HEK293T (cell line): ENCODE data around the gene ISCA1.

Experiments used
- ARNT ChIP-seq: fragments of 450-650 bp; IDR thresholded peaks from 2 replicates; pipeline ENCODE4 v1.6.1; 2017; ENCODE audit warnings: mild to moderate bottlenecking
- BHLHE40 ChIP-seq: fragments of 450-650 bp; IDR thresholded peaks from 2 replicates; pipeline ENCODE4 v1.6.1; 2016; ENCODE audit warnings: mild to moderate bottlenecking, moderate library complexity, borderline replicate concordance
- CTBP1 ChIP-seq: fragments of 450-650 bp; IDR thresholded peaks from 2 replicates; pipeline ENCODE4 v1.6.1; 2016; ENCODE audit warnings: borderline replicate concordance
- ELF4 ChIP-seq: fragments of 450-650 bp; IDR thresholded peaks from 2 replicates; pipeline ENCODE4 v1.6.1; 2017; ENCODE audit warnings: antibody characterized with exemption
- FOXA1 ChIP-seq: fragments of 450-650 bp; IDR thresholded peaks from 2 replicates; pipeline ENCODE4 v1.6.1; 2016; ENCODE audit warnings: mild to moderate bottlenecking
- FOXK2 ChIP-seq: fragments of 450-650 bp; IDR thresholded peaks from 2 replicates; pipeline ENCODE4 v1.6.1; 2016; ENCODE audit warnings: mild to moderate bottlenecking
- FOXM1 ChIP-seq: fragments of 450-650 bp; IDR thresholded peaks from 2 replicates; pipeline ENCODE4 v1.6.1; 2017; ENCODE audit warnings: mild to moderate bottlenecking, borderline replicate concordance
- HDGF ChIP-seq: fragments of 450-650 bp; IDR thresholded peaks from 2 replicates; pipeline ENCODE4 v1.6.1; 2017; ENCODE audit warnings: antibody characterized with exemption, borderline replicate concordance
- PKNOX1 ChIP-seq: fragments of 450-650 bp; IDR thresholded peaks from 2 replicates; pipeline ENCODE4 v1.6.1; 2016
- SP1 ChIP-seq: fragments of 450-650 bp; IDR thresholded peaks from 2 replicates; pipeline ENCODE4 v1.6.1; 2017
- SUZ12 ChIP-seq: fragments of 450-650 bp; IDR thresholded peaks from 2 replicates; pipeline ENCODE4 v1.6.1; 2016; ENCODE audit warnings: mild to moderate bottlenecking
- TARDBP ChIP-seq: fragments of 450-650 bp; IDR thresholded peaks from 2 replicates; pipeline ENCODE4 v1.6.1; 2016
- ZNF384 ChIP-seq: fragments of 450-650 bp; IDR thresholded peaks from 2 replicates; pipeline ENCODE4 v1.6.1; 2016

DNA sequence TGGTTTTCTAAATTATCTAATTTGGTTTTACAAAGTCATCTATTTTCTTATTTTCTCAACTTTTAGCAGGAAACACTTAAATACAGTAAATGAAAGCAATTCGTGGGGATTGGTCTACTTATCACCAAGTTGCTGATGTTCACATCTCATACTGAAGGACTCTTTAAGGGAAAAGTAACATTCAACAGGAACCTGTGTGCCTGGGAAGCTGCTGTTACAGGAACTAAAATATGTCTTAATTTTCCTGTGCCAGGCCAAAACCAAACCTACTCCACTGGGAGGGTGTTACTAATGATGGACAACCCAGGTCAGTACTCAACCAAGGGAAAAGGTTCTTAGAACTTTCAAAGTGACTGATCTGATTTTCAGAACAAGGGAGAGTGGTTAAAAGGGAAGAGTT lies 5.3 kb downstream of the ISCA1 start:
- TF ChIP-seq ZNF384 = no peak
- no peak for TF ChIP-seq FOXM1
- no peak for TF ChIP-seq BHLHE40
- TF ChIP-seq SP1 = no peak
- TF ChIP-seq ARNT = no peak
- TF ChIP-seq SUZ12 = no peak
- TF ChIP-seq TARDBP = no peak
- TF ChIP-seq CTBP1 = no peak
- no peak for TF ChIP-seq ELF4
- no peak for TF ChIP-seq FOXK2
- no peak for TF ChIP-seq FOXA1
- no peak for TF ChIP-seq PKNOX1
- no peak for TF ChIP-seq HDGF
